ENCODE measurements around the gene ALAD. TPM values are rescaled to one million over a fixed set of nuclear protein-coding genes. Genes with fewer than 3 reads are reported as not detected.

The ALAD gene
- total and polyA plus RNA-seq, 9 of the 15 experiments (the other 6 are each of a cell fraction or from before 2014, with no cell fraction given), result 1.3 to 12.7 (median 6.8) TPM

GRCh38 chr9:113340011-113340699 is 60.9 kb downstream of the ALAD start, which contains the start of gene WDR31 (continued):
- TF ChIP-seq ATF1 (CRISPR knock-in tag; IDR thresholded peaks at IDR 0.05) (no peak), ATF1 (tag; IDR thresholded peaks at IDR 0.05) (peak; percentile 67), ZKSCAN1 (IDR thresholded peaks at IDR 0.05; ENCODE audit: low read depth, low read length) (peak; percentile 81; the same call in 1 of the 2 replicates), ZNF354B (CRISPR knock-in tag; IDR thresholded peaks at IDR 0.05) (no peak), TFE3 (CRISPR knock-in tag; IDR thresholded peaks at IDR 0.05) (no peak), ESRRB (CRISPR knock-in tag; IDR thresholded peaks at IDR 0.05; ENCODE audit: borderline replicate concordance) (no peak), IRF2 (CRISPR knock-in tag; IDR thresholded peaks at IDR 0.05) (no peak), SMAD2 (IDR thresholded peaks at IDR 0.05; ENCODE audit: low read depth, low read length) (no peak), ZNF584 (CRISPR knock-in tag; IDR thresholded peaks at IDR 0.05; ENCODE audit: low read depth) (no peak), ZNF436 (CRISPR knock-in tag; IDR thresholded peaks at IDR 0.05) (no peak), RHOXF2B (CRISPR knock-in tag; conservative IDR thresholded peaks at IDR 0.05) (no peak), ZNF282 (CRISPR knock-in tag; IDR thresholded peaks at IDR 0.05) (no peak), MEF2A (IDR thresholded peaks at IDR 0.05; ENCODE audit: control insufficient read depth, low read depth, low read length) (no peak), MCM2 (IDR thresholded peaks at IDR 0.05; ENCODE audit: low read depth) (no peak), ZNF398 (CRISPR knock-in tag; IDR thresholded peaks at IDR 0.05) (no peak), NEUROD1 (IDR thresholded peaks at IDR 0.05; ENCODE audit: borderline replicate concordance, low read depth, low read length, partially characterized antibody) (peak; percentile 88), ZNF561 (CRISPR knock-in tag; conservative IDR thresholded peaks at IDR 0.05) (no peak), MAFK (IDR thresholded peaks at IDR 0.05; ENCODE audit: low read length) (no peak), BACH1 (tag; IDR thresholded peaks at IDR 0.05) (no peak), HLTF (IDR thresholded peaks at IDR 0.05) (0 out of 2 replicates have a peak, but pooled peaks have one; percentile 40), RREB1 (CRISPR knock-in tag; IDR thresholded peaks at IDR 0.05) (peak; percentile 82; the same call in 1 of the 2 replicates)
